ENCODE data around the gene CAPN15.

Gene CAPN15

GRCh38 chr16:577796-578195 is 50.3 kb downstream of the CAPN15 start:
- DNase-seq (ENCODE audit: low read depth in 2 of 2), result no peak

DNA sequence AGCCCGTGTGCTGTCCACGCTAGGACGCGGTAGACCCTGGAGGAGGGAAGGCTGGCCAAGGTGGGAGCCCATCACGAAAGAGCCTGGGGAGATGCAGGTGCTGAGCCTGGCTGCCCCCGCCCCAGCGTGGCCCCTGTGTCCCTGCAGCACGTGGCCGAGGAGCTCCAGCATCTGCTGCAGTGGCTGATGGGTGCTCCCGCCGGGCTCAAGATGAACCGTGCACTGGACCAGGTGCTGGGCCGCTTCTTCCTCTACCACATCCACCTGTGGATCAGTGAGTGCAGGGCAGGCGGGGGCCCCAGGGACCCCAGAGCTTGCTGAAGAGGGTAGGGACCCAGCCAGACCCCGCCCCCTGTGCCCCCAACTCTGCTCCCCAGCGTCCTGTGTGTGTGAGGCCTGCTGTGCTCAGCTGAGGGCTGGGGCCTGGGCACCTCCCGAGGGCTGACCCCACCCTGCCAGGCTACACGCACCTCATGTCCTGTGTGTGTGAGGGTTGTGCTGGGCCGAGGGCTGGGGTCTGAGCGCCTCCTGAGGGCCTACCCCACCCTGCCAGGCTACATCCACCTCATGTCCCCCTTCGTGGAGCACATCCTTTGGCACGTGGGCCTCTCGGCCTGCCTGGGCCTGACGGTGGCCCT is 50.8 kb downstream of the CAPN15 start:
- DNase-seq (ENCODE audit: low read depth in 2 of 2), result no peak

GRCh38 chr16:578870-579405 is 51.4 kb downstream of the CAPN15 start:
- peak in 1 of 2 donors; percentile 38 for DNase-seq (ENCODE audit: low read depth in 2 of 2)

DNA sequence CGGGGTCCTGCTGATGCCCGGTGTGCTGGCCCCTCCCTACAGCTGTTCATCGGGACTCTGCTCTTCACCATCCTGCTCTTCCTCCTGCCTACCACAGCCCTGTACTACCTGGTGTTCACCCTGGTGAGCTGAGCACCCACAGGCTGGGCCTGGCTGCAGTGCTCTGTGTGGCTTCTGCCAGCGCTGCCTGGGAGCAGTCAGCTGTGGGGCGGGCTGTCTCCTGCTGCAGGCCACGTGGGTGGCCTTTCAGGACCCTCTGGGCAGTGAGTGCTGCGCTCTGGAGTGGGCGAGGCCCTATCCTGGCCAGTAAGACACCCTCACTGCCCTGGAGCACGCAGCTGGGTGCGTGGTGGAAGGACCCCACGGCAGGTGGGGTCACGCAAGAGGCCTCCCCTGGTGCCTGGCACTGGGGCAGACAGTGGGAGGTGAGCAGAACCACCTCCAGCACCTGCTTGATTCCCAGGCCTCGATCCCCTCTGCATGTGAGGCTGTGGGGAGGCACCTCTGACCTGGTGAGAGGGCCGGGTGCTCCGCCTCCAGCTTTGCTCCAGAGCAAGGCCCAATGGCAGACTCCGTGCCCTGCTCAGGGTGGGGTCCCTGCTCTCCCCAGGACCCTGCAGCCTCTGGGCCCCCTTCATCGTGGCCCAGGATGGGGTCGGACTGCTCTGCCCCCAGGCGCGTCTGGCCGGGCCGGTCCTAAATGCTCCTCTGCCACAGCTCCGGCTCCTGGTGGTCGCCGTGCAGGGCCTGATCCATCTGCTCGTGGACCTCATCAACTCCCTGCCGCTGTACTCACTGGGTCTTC is 52.8 kb downstream of the CAPN15 start:
- DNase-seq (ENCODE audit: low read depth in 2 of 2), result no peak

DNA sequence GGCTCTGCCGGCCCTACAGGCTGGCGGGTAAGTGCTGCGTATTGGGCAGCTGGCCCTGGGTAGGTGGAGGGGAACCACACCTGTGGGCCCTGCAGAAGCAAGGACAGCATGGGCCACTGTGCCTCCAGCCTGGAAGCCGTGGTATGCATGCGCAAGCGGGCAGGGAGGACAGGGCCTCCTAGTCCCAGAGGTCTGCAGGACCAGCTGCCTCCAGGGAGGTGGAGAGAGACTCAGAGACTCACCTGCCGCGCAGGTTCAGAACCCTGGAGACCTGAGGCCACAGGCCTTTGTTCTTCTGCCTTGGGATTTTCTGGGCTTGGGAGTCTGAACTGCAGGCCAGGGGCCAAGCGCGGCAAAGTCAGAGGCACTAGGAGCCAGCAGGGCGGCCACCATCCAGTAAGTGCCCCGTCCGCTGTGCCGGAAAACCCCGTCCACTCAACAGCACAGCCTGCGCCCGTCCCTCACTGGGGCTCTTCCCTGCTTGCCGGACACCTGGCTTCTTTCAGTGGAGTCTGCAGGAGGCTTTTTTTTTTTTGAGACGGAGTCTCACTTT is 53.5 kb downstream of the CAPN15 start:
- no peak for DNase-seq (ENCODE audit: low read depth in 2 of 2)

GRCh38 chr16:582218-582613 is 54.7 kb downstream of the CAPN15 start:
- no peak for DNase-seq (ENCODE audit: low read depth in 2 of 2)

DNA sequence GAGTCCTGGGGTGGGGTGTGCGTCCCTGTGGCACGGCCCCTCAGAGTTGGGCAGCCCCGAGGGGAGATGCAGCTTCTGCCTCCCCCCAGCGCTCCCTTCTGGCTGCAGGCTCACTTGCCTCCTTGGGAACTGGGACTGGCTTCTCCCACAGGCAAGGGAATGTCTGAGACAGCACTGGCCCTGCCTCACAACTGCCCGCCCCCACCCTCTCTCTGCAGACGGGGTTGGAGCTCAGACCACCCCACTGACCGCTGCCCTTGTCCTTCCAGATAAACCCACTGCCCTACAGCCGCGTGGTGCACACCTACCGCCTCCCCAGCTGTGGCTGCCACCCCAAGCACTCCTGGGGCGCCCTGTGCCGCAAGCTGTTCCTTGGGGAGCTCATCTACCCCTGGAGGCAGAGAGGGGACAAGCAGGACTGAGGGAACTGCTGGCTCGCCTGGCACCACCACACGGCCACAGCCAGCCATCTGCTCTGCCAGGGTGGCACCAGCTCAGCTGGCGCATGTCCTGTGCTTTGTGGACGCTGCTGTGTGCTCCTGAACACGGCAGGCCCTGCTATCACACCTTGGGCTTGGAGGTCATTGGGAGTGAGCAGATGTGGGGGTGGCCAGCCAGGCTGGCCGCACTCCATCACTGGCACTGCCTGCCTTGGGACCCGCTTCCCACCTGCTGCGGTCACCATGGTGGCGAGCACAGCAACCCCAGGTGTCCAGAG is 55.3 kb downstream of the CAPN15 start:
- DNase-seq (ENCODE audit: low read depth in 2 of 2), result no peak

GRCh38 chr16:583470-583814 is 55.9 kb downstream of the CAPN15 start:
- DNase-seq (ENCODE audit: low read depth in 2 of 2), result no peak

- no peak for DNase-seq (ENCODE audit: low read depth in 2 of 2)
Measured at GRCh38 chr16:583815-584591, 56.5 kb downstream of the CAPN15 start.

DNA sequence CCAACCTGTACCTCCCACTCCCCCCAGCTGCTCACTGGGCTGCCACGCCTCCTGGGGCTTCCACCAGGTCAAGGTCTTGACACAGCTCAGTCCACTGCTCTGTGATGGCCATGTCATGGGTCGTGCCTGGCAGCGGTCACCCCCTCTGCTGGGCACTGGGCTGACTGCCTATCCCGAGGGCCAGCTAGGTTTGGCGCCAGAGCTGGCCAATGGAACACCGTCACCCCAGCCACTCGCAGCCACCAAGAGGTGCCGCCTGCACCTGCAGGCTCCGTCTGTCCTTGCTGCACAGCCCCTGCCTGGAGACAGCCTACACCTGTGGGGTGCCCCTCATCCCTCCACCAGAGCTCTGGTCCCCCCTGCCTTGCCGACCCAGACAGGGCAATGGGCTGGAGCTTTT is 57.8 kb downstream of the CAPN15 start:
- DNase-seq (ENCODE audit: low read depth in 2 of 2), result no peak

GRCh38 chr16:586047-586644 is 58.6 kb downstream of the CAPN15 start:
- DNase-seq (ENCODE audit: low read depth in 2 of 2), result no peak

- DNase-seq (ENCODE audit: low read depth in 2 of 2), result no peak
Measured at GRCh38 chr16:586645-587590, 59.4 kb downstream of the CAPN15 start.

GRCh38 chr16:588639-588888 is 61.1 kb downstream of the CAPN15 start:
- peak in 1 of 2 donors; percentile 54 for DNase-seq (ENCODE audit: low read depth in 2 of 2)

DNA sequence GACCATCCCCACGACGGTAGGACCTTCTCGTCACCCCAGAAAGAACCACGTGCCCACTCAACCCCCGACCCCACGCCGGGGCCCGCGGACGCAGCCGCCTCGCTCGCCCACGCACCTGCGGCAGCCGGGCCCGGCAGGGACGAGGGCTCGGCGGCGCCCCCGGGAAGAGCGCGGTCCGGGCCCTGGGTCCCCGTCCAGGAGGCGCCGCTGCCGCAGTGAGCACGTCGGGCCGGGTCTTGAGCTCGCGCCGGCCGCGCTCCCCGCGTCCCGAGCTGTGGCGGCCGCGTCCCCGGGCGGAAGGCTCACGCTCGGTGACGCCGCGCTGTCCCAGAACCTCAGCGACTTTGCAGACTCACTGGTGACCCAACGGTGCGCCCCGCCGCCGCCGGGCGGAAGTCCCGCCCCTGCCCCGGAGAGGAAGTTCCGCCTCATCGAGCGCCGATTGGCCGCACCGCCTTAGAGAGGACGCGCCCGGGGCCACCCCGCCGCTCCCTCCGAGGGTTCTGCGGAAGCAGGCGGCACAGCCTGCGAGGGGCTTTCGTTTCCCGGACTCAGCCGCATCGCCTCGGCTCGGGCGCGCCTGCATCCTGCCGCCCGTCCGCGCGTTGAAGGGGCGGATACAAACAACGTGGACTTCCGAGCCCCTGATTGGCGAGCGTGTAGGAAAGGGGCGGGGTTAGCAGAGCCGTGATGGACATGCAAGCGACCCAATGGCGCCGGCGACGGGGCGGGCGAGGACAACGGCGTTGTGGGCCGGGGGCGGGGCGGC is 61.6 kb downstream of the CAPN15 start:
- peak; percentile 95 to 96 for DNase-seq (ENCODE audit: low read depth in 2 of 2)

- peak; percentile 99 for DNase-seq (ENCODE audit: low read depth in 2 of 2)
Measured at GRCh38 chr16:589658-590187, 62.2 kb downstream of the CAPN15 start, which contains the start of gene RAB40C. TSS of gene RAB40C (plus strand) at chr16:590066. CDS start at chr16:590292, 226 bp downstream.

- no peak for DNase-seq (ENCODE audit: low read depth in 2 of 2)
Measured at GRCh38 chr16:590188-590814, 62.8 kb downstream of the CAPN15 start.

DNA sequence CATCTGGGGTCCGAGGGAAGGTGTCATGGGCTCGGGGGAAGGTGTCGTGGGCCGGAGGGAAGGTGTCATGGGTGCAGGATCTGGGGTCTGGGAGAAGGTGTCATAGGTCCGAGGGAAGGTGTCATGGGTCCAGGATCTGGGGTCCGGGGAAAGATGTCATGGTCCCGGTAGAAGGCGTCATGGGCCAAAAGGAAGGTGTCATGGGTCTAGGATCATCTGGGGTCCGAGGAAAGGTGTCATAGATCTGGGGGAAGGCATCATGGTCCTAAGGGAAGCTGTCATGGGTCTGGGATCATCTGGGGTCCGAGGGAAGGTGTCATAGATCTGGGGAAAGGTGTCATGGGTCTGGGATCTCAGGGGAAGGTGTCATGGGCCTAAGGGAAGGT is 63.3 kb downstream of the CAPN15 start:
- no peak for DNase-seq (ENCODE audit: low read depth in 2 of 2)

DNA sequence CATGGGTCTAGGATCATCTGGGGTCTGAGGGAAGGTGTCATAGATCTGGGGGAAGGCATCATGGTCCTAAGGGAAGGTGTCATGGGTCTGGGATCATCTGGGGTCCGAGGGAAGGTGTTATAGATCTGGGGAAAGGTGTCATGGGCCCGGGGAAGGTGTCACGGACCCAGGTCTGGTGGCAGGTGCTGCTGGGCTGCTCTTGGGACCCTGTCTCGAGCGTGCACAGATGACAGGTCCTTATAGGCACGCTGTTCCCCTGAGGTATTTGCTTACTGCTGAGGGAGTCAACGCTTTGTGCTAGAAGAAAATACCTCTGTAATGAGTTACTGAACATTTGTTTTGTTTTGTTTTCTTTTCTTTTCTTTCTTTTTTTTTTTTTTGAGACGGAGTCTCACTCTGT is 63.7 kb downstream of the CAPN15 start:
- no peak for DNase-seq (ENCODE audit: low read depth in 2 of 2)
